Mucosa of descending colon (tissue), 3 donors: ENCODE measurements around the gene PPL. TPM values are rescaled to one million over a fixed set of nuclear protein-coding genes. Genes with fewer than 3 reads are reported as not detected.

Source experiments
- ATAC-seq: fragments of 200-7000 bp; cut with Tn5 transposase; one replicate; pipeline ENCODE4 v1.9.1; 2020; ENCODE audit warnings: mild to moderate bottlenecking, moderate library complexity
- DNase-seq, 3 donors: peaks; one replicate each; pipeline ENCODE4 v3.0.0-alpha.2; 2020
- H3K36me3 ChIP-seq: fragments of 200-600 bp; one replicate; pipeline ENCODE4 v1.8.0; 2021; ENCODE audit warnings: low read depth, mild to moderate bottlenecking
- H3K4me1 ChIP-seq: fragments of 200-600 bp; one replicate; pipeline ENCODE4 v1.8.0; 2021; ENCODE audit warnings: low read depth, mild to moderate bottlenecking
- H3K4me3 ChIP-seq: fragments of 200-600 bp; one replicate; pipeline ENCODE4 v1.8.0; 2021; ENCODE audit warnings: mild to moderate bottlenecking
- H3K9me3 ChIP-seq: fragments of 200-600 bp; one replicate; pipeline ENCODE4 v1.8.0; 2021; ENCODE audit warnings: mild to moderate bottlenecking
- intact Hi-C, 2 donors: fragments of 100-400 bp; cut with DNase I in 1 of 2; cut with micrococcal nuclease in 1 of 2; formaldehyde crosslinking; loops; one replicate each; pipeline versions ENCODE4 v1.11.0 to v1.11.1; 2022; cut with DNase I, micrococcal nuclease
- total RNA-seq, 3 donors: library from RNA; stranded (reverse); fragmentation: NEBNext Ultra II Directional in 2 of 3; extraction: Animal tissue kit (Norgen Biotek cat#: 25700) in 2 of 3; gene quantifications; one replicate each; pipeline versions ENCODE4 v1.2.1 to v1.2.4, GENCODE V29; 2021 to 2023
- TF ChIP-seq, protein P1 (sequence below): fragments of 200-600 bp; IDR thresholded peaks from one replicate; pipeline ENCODE4 v1.8.0; 2022; ENCODE audit warnings: antibody characterized with exemption, mild to moderate bottlenecking
- donor health status: DM: no; HTN: no; CAD: no; lungs with moderate emphysema.
- donor health status: DM: no; HTN: no; CAD: no.
- donor health status: DM: no; HTN: yes; CAD: no.

PPL gene
- total RNA-seq, 3 donors from 2014 or later = 10.8 to 22.1 (median 13.9) TPM

DNA sequence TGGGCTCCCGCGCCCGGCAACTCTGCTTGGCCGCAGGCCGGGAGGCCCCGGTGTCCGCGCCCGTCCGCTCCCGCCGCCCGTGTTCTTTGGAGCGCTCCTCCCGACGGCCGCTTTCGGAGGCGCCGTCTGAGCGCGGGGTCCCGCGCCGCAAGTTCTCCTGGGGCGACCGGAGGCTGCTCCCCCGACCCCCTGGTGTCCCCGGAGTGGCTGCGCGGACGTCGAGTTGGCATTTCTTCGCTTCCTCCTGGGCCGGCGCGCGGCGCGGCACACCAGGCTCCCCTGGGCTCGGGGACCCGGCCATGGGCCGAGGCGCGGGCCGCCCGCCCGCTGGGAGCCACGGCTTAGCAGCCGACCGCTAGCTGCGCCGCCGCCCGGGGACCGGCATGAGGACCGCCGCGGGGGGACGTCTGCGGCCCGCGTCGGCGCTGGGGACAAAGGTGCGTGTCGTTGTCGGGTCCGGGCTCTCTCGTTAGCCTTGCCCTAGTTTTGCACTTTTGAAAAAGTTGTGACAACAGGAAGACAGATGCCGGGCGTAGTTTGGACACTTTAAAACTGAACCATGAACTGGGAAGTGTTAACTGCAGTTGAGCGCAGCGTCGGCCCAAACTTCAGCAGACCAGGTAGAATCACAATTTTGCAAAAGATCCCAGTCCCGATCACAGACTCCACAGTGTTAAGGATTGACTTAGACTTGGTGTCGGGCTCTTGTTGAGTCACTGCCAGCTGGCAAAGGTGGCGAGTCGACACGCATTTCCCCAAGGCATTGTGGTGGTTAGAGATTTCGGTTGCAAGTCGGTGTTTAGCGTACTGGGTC lies 89.0 kb downstream of the PPL start:
- intact Hi-C loops = loop anchor here in 1 of 2 donors (10.0 kb wide), 1 partner anchor 107 kb away; the partner anchor contains the start of gene SEC14L5
- DNase-seq (peak; percentile 62 to 76 (median 67)), ATAC-seq (peak; percentile 42)
- no peaks in the 10 kb centered on the region for H3K36me3 ChIP-seq
- H3K4me3 ChIP-seq = peak overlapping the region; percentile 98
- H3K9me3 ChIP-seq = no peaks in the 10 kb centered on the region
- TF ChIP-seq, protein P1, sequence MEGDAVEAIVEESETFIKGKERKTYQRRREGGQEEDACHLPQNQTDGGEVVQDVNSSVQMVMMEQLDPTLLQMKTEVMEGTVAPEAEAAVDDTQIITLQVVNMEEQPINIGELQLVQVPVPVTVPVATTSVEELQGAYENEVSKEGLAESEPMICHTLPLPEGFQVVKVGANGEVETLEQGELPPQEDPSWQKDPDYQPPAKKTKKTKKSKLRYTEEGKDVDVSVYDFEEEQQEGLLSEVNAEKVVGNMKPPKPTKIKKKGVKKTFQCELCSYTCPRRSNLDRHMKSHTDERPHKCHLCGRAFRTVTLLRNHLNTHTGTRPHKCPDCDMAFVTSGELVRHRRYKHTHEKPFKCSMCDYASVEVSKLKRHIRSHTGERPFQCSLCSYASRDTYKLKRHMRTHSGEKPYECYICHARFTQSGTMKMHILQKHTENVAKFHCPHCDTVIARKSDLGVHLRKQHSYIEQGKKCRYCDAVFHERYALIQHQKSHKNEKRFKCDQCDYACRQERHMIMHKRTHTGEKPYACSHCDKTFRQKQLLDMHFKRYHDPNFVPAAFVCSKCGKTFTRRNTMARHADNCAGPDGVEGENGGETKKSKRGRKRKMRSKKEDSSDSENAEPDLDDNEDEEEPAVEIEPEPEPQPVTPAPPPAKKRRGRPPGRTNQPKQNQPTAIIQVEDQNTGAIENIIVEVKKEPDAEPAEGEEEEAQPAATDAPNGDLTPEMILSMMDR = no peak
- peaks cover 52% of the 10 kb centered on the region for H3K4me1 ChIP-seq

DNA sequence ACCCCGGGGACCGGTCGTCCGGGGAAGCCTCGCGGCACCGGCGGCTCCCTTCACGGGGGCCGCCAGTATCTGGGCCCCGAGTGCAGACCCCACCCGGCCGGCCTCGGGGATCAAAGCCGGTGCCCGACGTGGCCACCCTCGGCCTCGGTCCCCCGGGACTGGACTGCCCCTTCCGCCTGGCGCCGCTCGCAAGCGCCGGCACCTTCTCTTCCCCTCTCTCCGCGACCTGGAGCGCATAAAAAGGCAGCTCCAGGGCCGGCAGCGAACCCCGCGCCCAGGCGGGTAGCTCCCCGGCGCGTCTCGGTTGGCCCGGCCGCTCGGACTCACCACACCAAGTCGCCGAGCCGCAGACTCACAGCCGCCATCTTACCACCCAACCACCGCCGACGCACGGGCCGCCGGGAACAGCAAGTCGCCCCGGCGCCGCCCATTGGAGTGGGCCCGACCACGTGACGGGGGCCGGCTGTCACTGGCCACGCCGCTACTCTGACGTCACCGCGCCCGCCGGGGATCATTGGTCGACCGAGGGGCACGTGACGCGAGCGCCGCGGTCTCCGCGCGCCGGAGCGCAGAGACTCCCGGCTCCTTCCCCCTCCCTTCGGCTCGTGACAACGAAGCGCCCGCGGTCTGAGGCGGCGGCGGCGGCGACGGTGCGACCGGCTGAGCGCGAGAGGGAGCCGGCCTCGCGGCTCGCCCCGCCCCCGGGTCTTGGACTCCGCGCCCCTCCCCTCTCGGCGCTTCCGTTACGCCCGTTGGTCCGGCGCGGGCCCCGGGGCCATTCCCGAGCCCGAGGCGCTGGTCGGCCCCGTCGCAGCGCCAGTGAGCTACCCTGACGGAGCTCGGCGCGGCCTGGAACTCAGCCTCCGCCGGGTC lies 89.8 kb downstream of the PPL start, which contains the start of the genes GLYR1 and UBN1:
GLYR1 (minus strand) TSS at position 388 of the 873 bp plus-strand sequence; CDS start at position 365, 23 bp downstream.
UBN1 (plus strand) TSS at position 581 of the 873 bp plus-strand sequence. CDS start 5,437 bp downstream, outside the sequence.
- H3K36me3 ChIP-seq = no peaks in the 10 kb centered on the region
- peak; percentile 100 for DNase-seq
- peak within 1 kb of the TSS; percentile 98 for H3K4me3 ChIP-seq
- peaks cover 47% of the 10 kb centered on the region for H3K4me1 ChIP-seq
- H3K9me3 ChIP-seq = no peaks in the 10 kb centered on the region
- ATAC-seq = peak; percentile 90
- intact Hi-C loops = loop anchor here in 1 of 2 donors (10.0 kb wide), 1 partner anchor 108 kb away; the partner anchor contains the start of gene SEC14L5
- TF ChIP-seq, protein P1 = no peak

DNA sequence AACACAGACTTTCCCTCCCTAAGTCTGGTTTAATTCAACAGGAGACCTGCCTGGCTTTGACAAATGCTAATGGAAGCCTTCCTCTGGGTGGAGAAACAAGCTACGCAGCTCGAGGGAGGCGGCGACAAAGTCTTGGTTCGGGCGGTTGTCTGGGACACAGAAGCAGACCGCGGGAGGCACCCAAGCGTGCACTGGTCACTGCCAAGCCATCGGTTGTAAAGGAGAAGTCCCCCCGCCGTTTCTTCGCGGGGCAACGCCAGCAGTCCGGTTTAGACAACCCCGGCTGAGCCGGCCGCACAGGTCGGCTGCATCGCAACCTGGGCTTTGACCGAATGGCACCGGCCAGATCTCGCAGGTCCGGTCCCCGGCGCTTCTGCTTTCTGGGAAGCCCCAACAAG lies 90.4 kb downstream of the PPL start:
- Histone ChIP-seq H3K4me1 (peaks cover 41% of the 10 kb centered on the region), H3K36me3 (peaks cover 6% of the 10 kb centered on the region), H3K9me3 (no peaks in the 10 kb centered on the region), H3K4me3 (peak overlapping the region; percentile 98)
- TF ChIP-seq, protein P1 = no peak
- intact Hi-C loops = loop anchor here in 1 of 2 donors (10.0 kb wide), 1 partner anchor 108 kb away; the partner anchor contains the start of gene SEC14L5
- DNase-seq (peak; percentile 78 to 82 (median 79)), ATAC-seq (peak; percentile 61)

DNA sequence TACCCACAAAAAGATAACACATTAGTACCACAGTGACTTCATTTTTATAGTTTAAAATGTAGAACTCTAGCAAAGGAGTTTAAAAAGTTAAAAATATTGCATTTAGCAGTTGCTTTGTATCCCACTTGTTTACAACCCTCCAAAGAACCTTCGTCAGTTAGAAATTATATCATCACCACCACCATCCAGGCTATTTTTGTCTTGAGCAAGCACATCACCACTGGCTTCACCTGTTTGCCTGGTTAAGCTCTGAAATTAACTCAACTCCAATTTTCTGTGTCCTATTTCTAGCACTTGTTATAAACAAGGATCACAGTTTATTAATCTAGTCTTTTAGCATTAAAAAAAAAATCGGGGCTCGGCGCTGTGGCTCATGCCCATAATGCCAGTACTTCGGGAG lies 96.0 kb downstream of the PPL start:
- intact Hi-C loops = loop anchor here in 1 of 2 donors (10.0 kb wide), 1 partner anchor 114 kb away; the partner anchor contains the start of gene SEC14L5
- ATAC-seq = no peak

DNA sequence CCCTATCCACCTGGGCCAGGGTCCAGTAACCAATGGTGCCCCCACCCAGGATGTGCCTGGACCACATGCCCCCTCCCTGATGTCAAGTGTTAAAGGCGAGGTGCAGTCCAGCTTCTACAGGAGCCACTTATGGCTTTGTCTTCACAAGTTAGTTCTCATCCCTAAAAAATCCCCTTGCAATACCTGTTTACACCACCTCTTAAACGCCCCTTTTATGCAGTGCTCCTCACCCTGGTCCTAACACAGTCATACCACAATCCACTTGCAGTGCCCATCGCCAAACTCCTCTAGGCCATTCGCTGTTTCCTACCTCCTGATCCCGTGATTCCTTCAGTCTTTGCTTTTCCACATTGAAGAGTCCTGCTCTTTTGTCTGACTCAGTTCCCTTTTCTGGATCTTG lies 97.0 kb downstream of the PPL start:
- intact Hi-C loops = loop anchor here in 1 of 2 donors (10.0 kb wide), 1 partner anchor 115 kb away; the partner anchor contains the start of gene SEC14L5

More for the DNA sequence above, 96.0 kb downstream of the PPL start:
- Histone ChIP-seq H3K4me3 (no peak overlapping the region), H3K36me3 (peaks cover 6% of the 10 kb centered on the region), H3K4me1 (peaks cover 6% of the 10 kb centered on the region), H3K9me3 (no peaks in the 10 kb centered on the region)
- no peak for DNase-seq
- TF ChIP-seq, protein P1 = no peak

More for the DNA sequence above, 97.0 kb downstream of the PPL start:
- H3K4me1 ChIP-seq = no peaks in the 10 kb centered on the region
- H3K4me3 ChIP-seq = no peak overlapping the region
- H3K36me3 ChIP-seq = peaks cover 6% of the 10 kb centered on the region
- no peak for ATAC-seq
- no peaks in the 10 kb centered on the region for H3K9me3 ChIP-seq
- no peak for DNase-seq
- TF ChIP-seq, protein P1 = no peak
